IPS-15b (cell line): ENCODE measurements around the gene TYW1B.
"Not testable (repeated sequence)": the region's sequence is repeated elsewhere in the genome, so short reads cannot be mapped to it uniquely, and the experiment has no call there.

Source experiments
- H3K27me3 ChIP-seq: one replicate; pipeline ENCODE4 v1.6.1; 2013; ENCODE audit warnings: low read length; ENCODE audit not compliant: control insufficient read depth, insufficient read depth
- H3K36me3 ChIP-seq: one replicate; pipeline ENCODE4 v1.6.1; 2013; ENCODE audit warnings: low read length; ENCODE audit not compliant: control insufficient read depth, insufficient read depth
- H3K4me1 ChIP-seq: one replicate; pipeline ENCODE4 v1.6.1; 2013; ENCODE audit warnings: mild to moderate bottlenecking, low read length; ENCODE audit not compliant: control insufficient read depth, insufficient read depth
- H3K4me3 ChIP-seq: one replicate; pipeline ENCODE4 v1.5.1; 2013; ENCODE audit warnings: low read depth, low read length
- H3K9ac ChIP-seq: one replicate; pipeline ENCODE4 v1.6.1; 2013; ENCODE audit warnings: low read depth, mild to moderate bottlenecking, low read length
- H3K9me3 ChIP-seq: one replicate; pipeline ENCODE4 v1.6.1; 2013; ENCODE audit warnings: mild to moderate bottlenecking, low read length; ENCODE audit not compliant: control insufficient read depth, insufficient read depth

The TYW1B gene

GRCh38 chr7:72780289-72780894 lies 47.6 kb downstream of the TYW1B start:
- not testable (repeated sequence) for H3K9ac ChIP-seq, H3K36me3 ChIP-seq, H3K27me3 ChIP-seq, H3K4me3 ChIP-seq, H3K4me1 ChIP-seq, H3K9me3 ChIP-seq

DNA sequence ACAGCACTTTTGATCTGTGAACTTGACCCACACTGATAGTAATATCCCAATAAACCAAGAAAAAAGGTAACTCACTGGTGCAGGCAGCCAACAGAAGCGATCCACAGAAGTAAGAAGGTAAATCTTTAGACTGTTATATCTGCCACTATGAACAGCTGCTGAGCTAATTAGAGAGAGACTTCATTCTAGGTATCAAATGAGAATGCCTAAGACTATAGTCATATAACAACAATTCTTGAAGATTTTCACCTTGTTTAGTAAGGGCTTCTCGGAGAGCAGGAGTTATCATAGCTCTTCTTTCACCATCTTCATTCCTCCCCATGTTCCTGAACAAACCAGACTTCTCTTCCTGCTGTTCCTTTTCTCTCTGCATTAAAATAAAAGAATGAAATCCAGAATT lies 50.8 kb downstream of the TYW1B start:
- not testable (repeated sequence) for H3K36me3 ChIP-seq, H3K4me3 ChIP-seq, H3K9ac ChIP-seq, H3K9me3 ChIP-seq, H3K4me1 ChIP-seq, H3K27me3 ChIP-seq

GRCh38 chr7:72772627-72773026 lies 55.4 kb downstream of the TYW1B start:
- not testable (repeated sequence) for H3K4me1 ChIP-seq, H3K36me3 ChIP-seq, H3K9ac ChIP-seq, H3K27me3 ChIP-seq, H3K4me3 ChIP-seq, H3K9me3 ChIP-seq

DNA sequence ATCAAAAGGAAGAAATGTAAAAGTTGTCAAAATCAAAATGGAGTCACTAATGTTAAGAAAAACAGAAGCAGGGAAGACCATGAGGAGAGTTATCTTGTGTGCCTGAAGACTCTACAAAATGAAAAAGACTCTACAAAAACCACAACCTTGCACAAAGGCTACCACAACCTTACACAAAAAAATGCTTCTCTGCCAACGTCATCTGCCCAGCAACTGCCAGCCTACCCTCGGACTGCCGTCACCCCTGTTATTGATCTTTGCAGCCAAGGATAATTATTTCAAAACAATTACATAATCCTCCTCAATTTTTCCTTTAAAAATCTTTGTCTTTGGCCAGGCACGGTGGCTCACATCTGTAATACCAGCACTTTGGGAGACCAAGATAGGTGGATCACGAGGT lies 61.0 kb downstream of the TYW1B start:
- H3K27me3 ChIP-seq, H3K36me3 ChIP-seq, H3K4me3 ChIP-seq, H3K9ac ChIP-seq, H3K4me1 ChIP-seq, H3K9me3 ChIP-seq: not testable (repeated sequence)

DNA sequence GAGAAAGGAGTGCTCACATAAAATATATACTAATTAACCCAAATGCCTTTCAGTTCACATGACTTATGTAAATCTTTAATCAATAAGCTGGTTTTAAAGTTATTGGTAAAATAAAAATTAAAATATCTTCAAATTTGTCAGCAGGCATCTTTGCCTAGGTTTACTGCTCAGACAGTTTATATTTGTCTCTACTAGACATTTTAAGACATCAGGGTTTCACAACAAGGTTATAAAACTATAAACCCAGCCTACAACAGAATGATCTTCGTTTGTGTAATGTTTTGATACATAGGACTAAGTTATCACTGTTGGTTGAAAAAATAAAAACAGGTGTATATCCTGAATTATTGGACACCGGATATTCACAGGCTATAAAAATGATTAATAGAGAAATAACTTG lies 67.4 kb downstream of the TYW1B start:
- Histone ChIP-seq H3K4me1 (no peaks in the 10 kb centered on the region), H3K9me3 (no peaks in the 10 kb centered on the region), H3K36me3 (no peaks in the 10 kb centered on the region), H3K9ac (no peak overlapping the region), H3K27me3 (no peaks in the 10 kb centered on the region), H3K4me3 (no peak overlapping the region)

- no peak overlapping the region for H3K9ac ChIP-seq
- H3K4me1 ChIP-seq, result no peaks in the 10 kb centered on the region
- H3K36me3 ChIP-seq, result no peaks in the 10 kb centered on the region
- H3K9me3 ChIP-seq, result no peaks in the 10 kb centered on the region
- no peaks in the 10 kb centered on the region for H3K27me3 ChIP-seq
- no peak overlapping the region for H3K4me3 ChIP-seq
Observed at GRCh38 chr7:72754312-72754711, 73.7 kb downstream of the TYW1B start.

- H3K27me3 ChIP-seq, result no peaks in the 10 kb centered on the region
- H3K4me1 ChIP-seq, result no peaks in the 10 kb centered on the region
- H3K4me3 ChIP-seq, result no peak overlapping the region
- no peak overlapping the region for H3K9ac ChIP-seq
- no peaks in the 10 kb centered on the region for H3K9me3 ChIP-seq
- no peaks in the 10 kb centered on the region for H3K36me3 ChIP-seq
Observed at GRCh38 chr7:72753781-72754180, 74.2 kb downstream of the TYW1B start.

- H3K9ac ChIP-seq, H3K4me1 ChIP-seq, H3K36me3 ChIP-seq, H3K9me3 ChIP-seq, H3K27me3 ChIP-seq, H3K4me3 ChIP-seq: not testable (repeated sequence)
Observed at GRCh38 chr7:72753229-72753628, 74.8 kb downstream of the TYW1B start.

DNA sequence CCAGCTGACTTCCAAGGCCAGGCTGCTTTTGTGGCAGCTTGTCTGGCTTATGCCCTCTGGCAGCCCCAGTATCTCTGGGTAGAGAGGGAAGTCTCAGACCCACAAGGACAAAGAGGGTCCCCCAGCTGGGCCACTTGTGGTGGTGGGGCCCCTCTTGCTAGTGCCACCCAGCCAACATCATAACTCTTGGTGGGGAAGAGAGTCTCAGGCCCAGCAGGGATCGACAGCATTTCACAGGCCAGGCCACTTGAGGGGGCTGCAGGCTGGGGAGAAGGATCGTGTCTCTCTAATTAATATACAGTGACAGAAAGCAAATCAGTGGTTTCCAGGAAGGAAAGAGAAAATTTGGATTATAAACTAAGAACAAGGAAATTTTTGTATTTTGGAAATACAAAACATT lies 76.0 kb downstream of the TYW1B start:
- no peaks in the 10 kb centered on the region for H3K36me3 ChIP-seq
- no peaks in the 10 kb centered on the region for H3K27me3 ChIP-seq
- H3K9ac ChIP-seq, result no peak overlapping the region
- no peaks in the 10 kb centered on the region for H3K9me3 ChIP-seq
- no peak overlapping the region for H3K4me3 ChIP-seq
- no peaks in the 10 kb centered on the region for H3K4me1 ChIP-seq

GRCh38 chr7:72751378-72751777 lies 76.6 kb downstream of the TYW1B start:
- no peaks in the 10 kb centered on the region for H3K9me3 ChIP-seq
- H3K36me3 ChIP-seq, result no peaks in the 10 kb centered on the region
- no peaks in the 10 kb centered on the region for H3K27me3 ChIP-seq
- no peaks in the 10 kb centered on the region for H3K4me1 ChIP-seq
- H3K9ac ChIP-seq, result no peak overlapping the region
- no peak overlapping the region for H3K4me3 ChIP-seq

DNA sequence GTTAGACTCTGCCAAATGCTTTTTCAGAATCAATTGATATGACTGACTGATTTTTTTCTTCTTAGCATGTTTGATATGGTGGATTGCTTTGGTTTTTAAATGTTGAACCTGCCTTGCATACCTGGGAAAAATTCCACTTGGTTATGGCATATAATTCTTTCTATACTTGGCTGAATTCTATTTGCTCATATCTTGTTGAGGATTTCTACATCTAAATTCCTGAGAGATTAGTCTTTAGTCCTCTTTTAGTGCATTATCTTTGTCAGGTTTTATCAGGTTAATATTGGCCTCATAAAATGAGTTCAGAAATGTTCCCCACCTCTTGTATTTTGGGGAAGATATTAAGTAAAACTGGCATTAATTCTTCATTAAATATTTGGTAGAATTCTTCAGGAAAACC lies 79.4 kb downstream of the TYW1B start:
- H3K4me3 ChIP-seq, H3K36me3 ChIP-seq, H3K9ac ChIP-seq, H3K9me3 ChIP-seq, H3K27me3 ChIP-seq, H3K4me1 ChIP-seq: not testable (repeated sequence)

DNA sequence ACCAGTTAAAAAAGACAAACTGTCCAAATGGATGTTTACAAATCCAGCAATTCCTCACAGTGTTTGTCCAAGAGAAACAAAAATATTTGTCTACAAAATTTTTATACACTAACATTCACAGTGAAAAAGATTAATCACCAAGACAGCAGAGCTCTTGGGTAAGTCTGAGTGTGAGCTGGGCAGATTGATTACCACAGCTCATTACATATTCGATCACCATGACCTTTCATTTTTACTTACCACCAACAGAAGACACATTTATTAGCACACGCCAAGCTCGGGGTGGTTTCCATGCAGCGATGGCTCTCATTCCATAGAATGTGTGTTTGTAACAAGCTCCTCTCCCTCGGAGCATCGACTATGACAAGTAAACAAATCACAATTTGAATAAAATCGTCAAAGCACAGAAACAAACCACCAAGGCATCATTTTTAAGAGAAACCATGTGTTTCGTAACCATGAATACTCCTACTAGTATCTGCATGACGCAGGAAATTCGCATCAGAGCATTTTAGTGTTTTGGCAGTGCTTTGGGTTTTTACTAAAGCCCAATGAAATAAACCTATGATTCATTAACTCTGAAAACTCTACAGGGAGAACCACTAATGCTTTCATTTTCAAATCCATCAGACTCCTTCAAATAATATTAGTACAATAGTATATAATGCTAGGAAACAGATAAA lies 83.6 kb downstream of the TYW1B start:
- H3K36me3 ChIP-seq, H3K4me1 ChIP-seq, H3K9ac ChIP-seq, H3K9me3 ChIP-seq, H3K27me3 ChIP-seq, H3K4me3 ChIP-seq: not testable (repeated sequence)
